NB4 (cell line): ENCODE measurements around the gene RAN.

Experiments
- DNase-seq: peaks from one replicate; pipeline ENCODE4 v3.0.0; 2010; ENCODE audit warnings: low read depth
- H3K4me3 ChIP-seq: one replicate; pipeline ENCODE4 v1.5.1; 2011; ENCODE audit warnings: mild to moderate bottlenecking, low read depth, low read length, moderate library complexity
- CTCF ChIP-seq: IDR thresholded peaks from one replicate; pipeline ENCODE4 v1.5.1; 2012; ENCODE audit warnings: low read depth, low read length
- MAX ChIP-seq: IDR thresholded peaks from 2 replicates; pipeline ENCODE4 v1.6.1; 2011; ENCODE audit warnings: low read depth, low read length
- MYC ChIP-seq: IDR thresholded peaks from 2 replicates; pipeline ENCODE4 v1.6.1; 2011; ENCODE audit warnings: low read depth, low read length
- POLR2A ChIP-seq: IDR thresholded peaks from 2 replicates; pipeline ENCODE4 v1.6.1; 2011; ENCODE audit warnings: mild to moderate bottlenecking; ENCODE audit not compliant: insufficient read length; ENCODE audit errors: extremely low read depth

Gene RAN

GRCh38 chr12:130909111-130909510 lies 37.2 kb downstream of the RAN start:
- DNase-seq = no peak
- H3K4me3 ChIP-seq = no peak overlapping the region
- TF ChIP-seq CTCF (no peak), MAX (no peak), MYC (no peak), POLR2A (no peak)

GRCh38 chr12:130911193-130911592 lies 39.3 kb downstream of the RAN start:
- H3K4me3 ChIP-seq = no peak overlapping the region
- no peak for TF ChIP-seq POLR2A
- TF ChIP-seq MAX = no peak
- TF ChIP-seq CTCF = no peak
- no peak for TF ChIP-seq MYC
- no peak for DNase-seq

GRCh38 chr12:130911933-130912332 lies 40.1 kb downstream of the RAN start:
- DNase-seq = no peak
- no peak for TF ChIP-seq POLR2A
- no peak overlapping the region for H3K4me3 ChIP-seq

- no peak overlapping the region for H3K4me3 ChIP-seq
- TF ChIP-seq MAX = peak; percentile 50
- TF ChIP-seq CTCF = peak; percentile 98
- TF ChIP-seq MYC = peak; percentile 48; the same call in 1 of the 2 replicates
- TF ChIP-seq POLR2A = no peak
- DNase-seq = peak; percentile 87
These were observed 44.5 kb downstream of the RAN start for GRCh38 chr12:130916241-130916911.

- no peak for TF ChIP-seq MAX
- TF ChIP-seq CTCF = no peak
- TF ChIP-seq MYC = no peak
- no peak for TF ChIP-seq POLR2A
- no peak for DNase-seq
- no peak overlapping the region for H3K4me3 ChIP-seq
These were observed 45.7 kb downstream of the RAN start for GRCh38 chr12:130917607-130918006.

GRCh38 chr12:130919086-130919485 lies 47.2 kb downstream of the RAN start:
- DNase-seq = no peak
- no peak overlapping the region for H3K4me3 ChIP-seq
- TF ChIP-seq CTCF (no peak), MAX (no peak), POLR2A (no peak), MYC (no peak)
